LNCAP (cell line): ENCODE data around the gene GTF2A1.

Source experiments
- CTCF ChIP-seq: fragments of 450-650 bp; IDR thresholded peaks from 2 replicates; pipeline ENCODE4 v1.5.1; 2017; ENCODE audit warnings: mild to moderate bottlenecking

GTF2A1 gene

GRCh38 chr14:81261176-81261575, 40.4 kb upstream of the GTF2A1 start:
- no peak for TF ChIP-seq CTCF

GRCh38 chr14:81260732-81261131, 40.0 kb upstream of the GTF2A1 start:
- no peak for TF ChIP-seq CTCF

- no peak for TF ChIP-seq CTCF
Measured at GRCh38 chr14:81256289-81256960, 35.7 kb upstream of the GTF2A1 start.

GRCh38 chr14:81252278-81252677, 31.5 kb upstream of the GTF2A1 start:
- TF ChIP-seq CTCF: peak; percentile 52

DNA sequence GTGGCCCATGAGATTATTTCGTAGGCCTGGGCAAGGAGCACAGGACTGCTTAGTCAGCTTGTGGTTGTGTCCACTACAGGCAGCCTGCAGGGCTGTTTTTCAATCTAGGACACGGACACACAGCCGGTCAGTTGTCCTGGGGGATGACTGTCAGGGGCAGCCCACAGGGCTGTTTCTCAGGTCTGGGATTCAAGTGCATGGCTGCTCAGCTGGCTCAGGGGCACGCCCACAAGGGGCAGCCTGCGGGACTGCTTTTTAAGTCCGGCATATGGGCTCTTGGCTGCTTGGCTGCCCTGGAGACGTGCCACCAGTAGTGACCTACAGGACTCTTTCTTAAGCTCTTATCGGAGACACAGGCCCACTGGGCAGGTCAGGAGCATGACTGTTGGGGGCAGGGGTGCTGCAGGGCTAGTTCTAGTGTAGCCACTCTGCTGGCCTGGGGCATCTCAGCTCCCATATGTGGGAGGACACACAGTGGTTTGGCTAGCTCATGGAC, 26.6 kb upstream of the GTF2A1 start:
- no peak for TF ChIP-seq CTCF

GRCh38 chr14:81246461-81247270, 25.9 kb upstream of the GTF2A1 start:
- no peak for TF ChIP-seq CTCF

DNA sequence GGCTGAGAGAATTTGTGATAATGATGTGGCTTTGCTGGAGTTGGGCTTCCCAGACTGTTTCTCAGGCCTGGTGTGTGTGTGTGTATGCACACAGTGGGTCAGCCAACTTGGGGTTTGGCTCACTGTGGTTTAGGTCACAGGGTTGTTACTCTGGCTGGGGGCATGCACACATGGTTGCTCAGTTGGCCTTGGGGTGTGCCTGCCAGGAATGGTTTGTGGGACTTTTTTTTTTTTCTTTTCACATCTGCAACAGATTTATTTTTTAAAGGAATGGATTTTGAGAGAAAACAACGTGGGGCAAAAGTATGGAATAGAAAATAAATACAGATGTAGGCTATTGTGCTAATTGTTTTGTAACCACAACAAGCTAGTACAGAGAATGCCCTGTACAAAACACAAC, 25.0 kb upstream of the GTF2A1 start:
- no peak for TF ChIP-seq CTCF
